NCI-H226 (cell line): ENCODE measurements around the gene HOXD9.

Experiments
- DNase-seq: peaks from one replicate; pipeline ENCODE4 v3.0.0-alpha.2; 2015

Gene HOXD9

GRCh38 chr2:176172007-176172894, 49.7 kb downstream of the HOXD9 start:
- DNase-seq = no peak

DNA sequence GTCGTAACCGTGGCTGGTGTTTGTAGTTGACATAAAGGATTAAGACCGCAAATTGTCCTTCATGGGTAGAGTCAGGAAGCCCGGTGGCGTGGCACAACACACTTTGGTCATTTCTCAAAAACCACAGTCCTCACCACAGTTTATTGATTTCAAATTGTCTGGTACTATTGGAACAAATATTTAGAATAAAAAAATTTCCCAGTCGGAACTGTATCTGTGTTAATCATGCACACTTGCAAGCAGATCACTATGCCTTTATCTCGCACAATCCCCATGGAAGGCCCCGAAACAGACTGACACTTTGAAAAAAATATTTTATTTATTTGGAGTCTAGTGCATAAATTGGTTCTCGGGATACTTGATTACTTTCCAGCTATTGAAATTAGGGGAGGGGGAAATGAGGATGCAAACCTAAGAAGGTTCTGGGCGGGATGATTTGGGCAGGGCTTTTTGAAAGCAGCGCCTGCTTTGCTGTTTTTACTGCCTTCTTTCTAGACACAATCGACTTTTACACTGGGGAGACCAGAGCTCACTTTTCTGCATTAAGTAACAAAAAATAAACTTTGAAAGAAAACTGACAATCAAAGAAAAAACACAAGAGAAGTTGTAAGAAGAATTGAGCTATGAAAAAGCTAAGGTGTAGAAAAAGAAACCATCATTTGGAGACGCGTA, 50.5 kb downstream of the HOXD9 start:
- no peak for DNase-seq

DNA sequence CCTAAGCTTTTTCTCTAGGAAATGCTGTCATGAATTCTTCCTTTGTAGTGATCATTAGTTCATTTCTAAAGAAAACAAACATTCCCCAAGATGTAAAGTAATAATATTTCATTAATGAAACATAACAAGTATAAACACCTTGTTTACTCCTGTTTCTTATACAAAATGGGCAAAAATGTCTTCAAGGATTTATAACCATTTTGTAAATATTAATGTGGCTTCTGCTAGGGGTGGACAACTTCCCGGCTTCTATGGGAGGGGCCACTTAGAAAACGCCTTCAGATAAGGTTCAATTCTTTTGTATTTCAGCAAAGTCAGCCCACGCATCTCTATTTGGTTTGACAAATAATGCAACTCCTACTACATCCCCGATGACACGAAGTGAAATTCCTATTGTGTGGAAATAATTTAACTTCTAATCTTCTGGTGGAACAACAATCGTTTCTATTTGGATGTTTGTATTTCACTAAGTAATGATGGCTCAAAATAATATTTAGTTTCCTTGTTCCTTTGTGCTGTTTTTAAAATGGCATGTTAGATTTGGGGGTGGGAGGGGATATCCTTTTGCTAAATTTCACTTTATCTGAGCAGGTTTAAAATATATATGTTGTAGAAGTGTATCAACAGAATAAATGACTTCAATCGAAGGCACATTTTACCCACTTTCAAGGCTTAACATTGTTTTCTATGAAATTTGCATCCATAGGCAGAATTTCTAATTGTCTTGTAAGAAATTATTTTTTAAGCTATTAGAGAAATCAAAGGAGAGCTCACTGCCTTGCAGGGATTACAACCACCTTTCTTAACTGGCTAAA, 51.3 kb downstream of the HOXD9 start:
- no peak for DNase-seq

DNA sequence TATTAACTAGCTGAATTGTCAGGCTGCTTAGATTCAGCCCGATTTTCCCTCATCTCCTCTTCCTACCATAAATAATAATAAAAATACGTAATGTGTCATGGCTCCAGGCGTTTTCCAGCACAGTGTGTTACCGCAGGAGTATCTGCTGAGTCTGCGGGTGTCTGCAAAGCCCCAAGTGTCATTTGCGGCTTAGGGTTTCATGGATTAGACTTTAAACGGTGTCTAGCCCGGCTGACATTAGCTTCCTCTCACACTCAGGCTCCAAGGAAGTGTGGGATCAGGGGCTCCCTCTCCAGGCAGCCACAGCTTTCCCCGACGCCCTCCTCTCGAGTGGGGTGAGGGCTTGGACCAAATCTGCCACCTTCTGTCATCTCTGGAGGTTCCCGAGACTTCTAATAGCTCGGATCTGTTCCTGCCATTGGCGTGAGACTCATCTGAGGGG, 51.9 kb downstream of the HOXD9 start:
- no peak for DNase-seq
